Measurements from ENCODE around the gene MYLK.
"Not testable (repeated sequence)": the region's sequence is repeated elsewhere in the genome, so short reads cannot be mapped to it uniquely, and the experiment has no call there.

Gene MYLK

DNA sequence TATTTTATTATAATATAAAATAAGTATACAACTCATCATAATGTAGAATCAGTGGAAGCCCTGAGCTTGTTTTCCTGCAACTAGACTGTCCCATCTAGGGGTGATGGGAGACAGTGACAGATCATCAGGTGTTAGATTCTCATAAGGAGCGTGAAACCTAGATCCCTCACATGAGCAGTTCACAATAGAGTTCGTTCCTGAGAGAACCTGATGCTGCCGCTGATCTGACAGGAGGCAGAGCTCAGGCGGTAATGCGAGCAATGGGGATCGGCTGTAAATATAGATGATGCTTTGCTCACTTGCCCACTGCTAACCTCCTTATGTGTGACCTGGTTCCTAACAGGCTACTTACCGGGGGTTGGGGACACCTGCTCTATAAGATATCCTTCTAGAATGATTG is 272.5 kb downstream of the MYLK start:
- not testable (repeated sequence) for DNase-seq

GRCh38 chr3:123611082-123611481 is 273.1 kb downstream of the MYLK start:
- DNase-seq: no peak

GRCh38 chr3:123610331-123610730 is 273.8 kb downstream of the MYLK start:
- no peak for DNase-seq

DNA sequence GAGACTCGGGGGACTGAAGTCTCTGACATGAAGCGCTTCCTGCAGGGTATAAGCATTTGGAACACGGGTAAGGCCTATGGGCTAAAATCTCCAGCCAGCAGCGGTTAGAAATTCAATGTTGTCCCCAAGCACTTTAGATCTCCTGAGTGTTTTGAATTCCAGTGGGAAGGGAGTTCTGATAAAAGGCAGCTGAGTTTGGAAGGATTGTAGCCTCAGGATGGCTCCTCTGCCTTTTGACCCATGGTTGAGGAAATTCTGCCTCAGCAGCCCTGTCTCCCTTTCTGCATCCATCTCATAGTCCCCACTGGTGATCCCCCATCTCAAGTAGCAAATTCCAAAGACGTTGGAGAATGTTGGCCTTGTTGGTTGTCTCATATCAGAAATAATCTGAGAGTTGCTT is 275.1 kb downstream of the MYLK start:
- no peak for DNase-seq

GRCh38 chr3:123608263-123608937 is 275.7 kb downstream of the MYLK start:
- no peak for DNase-seq

DNA sequence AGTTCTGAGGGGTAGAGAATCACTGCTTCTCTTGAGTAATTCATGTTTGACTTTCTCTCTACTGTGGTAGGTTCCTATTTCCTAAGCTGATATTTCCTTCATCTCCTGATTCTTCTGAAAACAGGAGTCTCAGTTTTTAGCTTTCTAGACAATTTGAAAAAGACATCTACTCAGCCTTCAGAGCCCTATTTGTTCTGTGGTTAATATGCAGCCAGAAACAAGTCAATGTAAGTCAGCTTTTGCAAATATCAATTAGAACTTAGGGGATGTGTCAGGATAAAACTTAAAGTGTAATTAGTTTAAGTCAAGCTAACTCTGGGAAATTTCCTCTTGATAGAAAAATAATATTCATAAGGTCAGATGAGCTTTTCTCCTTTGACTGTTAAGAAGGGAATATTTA is 277.6 kb downstream of the MYLK start:
- no peak for DNase-seq

- no peak for DNase-seq
These were observed 278.3 kb downstream of the MYLK start for GRCh38 chr3:123605789-123606234.

- DNase-seq: not testable (repeated sequence)
These were observed 281.0 kb downstream of the MYLK start for GRCh38 chr3:123603153-123603552.

- DNase-seq: no peak
These were observed 281.8 kb downstream of the MYLK start for GRCh38 chr3:123602325-123602724.

DNA sequence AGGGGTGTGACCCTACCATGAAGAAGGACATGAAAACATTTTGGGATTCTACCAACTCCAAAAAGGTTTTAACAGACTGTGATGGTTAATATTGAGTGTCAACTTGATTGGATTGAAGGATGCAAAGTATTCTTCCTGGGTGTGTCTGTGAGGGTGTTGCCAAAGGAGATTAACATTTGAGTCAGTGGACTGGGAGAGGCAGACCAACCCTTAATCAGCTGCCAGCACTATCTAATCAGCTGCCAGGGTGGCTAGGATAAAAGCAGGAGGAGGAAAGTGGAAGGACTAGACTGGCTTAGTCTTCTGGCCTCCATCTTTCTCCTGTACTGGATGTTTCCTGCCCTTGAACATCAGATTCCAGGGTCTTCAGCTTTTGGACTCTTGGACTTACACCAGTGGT is 283.3 kb downstream of the MYLK start:
- not testable (repeated sequence) for DNase-seq

GRCh38 chr3:123597561-123597960 is 286.6 kb downstream of the MYLK start:
- no peak for DNase-seq

- DNase-seq: no peak
These were observed 288.5 kb downstream of the MYLK start for GRCh38 chr3:123595396-123596180.

DNA sequence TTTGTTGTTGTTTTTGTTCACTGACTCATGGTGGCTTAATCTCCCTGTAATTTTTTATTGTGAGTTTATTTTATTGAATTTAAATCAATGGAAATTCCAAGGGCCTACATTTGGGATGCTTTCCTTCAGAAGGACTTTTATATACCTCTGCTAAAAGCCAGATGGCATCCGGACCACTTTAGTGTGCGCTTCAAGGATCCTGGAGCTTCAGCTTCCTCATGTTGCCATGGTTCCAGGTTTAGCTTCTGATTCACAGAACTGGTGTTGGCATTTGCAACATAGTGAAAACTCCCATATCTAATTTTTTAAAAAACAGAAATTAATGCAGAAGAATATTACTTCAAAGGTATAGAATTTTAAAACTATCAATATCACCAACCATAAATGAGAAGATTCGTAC is 290.8 kb downstream of the MYLK start:
- no peak for DNase-seq

DNA sequence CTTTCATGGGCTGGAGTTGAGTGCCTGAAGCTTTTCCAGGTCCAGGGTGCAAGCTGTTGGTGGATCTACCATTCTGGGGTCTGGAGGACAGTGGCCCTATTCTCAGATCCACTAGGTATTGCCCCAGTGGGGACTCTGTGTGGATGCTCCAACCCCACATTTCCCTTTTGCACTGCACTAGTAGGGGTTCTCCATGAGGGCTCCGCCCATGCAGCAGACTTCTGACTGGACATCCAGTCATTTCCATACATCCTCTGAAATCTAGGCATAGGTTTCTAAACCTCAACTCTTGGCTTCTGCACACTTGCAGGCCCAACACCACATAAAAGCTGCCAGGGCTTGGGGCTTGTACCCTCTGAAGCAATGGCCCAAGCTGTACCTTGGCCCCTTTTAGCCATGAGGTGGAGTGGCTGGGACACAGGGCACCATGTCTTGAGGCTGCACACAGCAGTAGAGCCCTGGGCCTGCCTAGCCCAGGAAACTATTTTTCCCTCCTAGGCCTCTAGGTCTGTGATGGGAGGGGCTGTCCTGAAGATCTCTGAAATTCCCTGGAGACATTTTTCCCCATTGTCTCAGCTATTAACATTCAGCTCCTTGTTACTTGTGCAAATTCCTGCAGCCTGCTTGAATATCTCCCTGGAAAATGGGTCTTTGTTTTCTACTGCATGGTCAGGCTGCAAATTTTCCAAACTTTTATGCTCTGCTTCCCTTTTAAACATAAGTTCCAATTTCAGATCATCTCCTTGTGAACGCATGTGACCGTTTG is 293.3 kb downstream of the MYLK start:
- DNase-seq: no peak

GRCh38 chr3:123587401-123587800 is 296.7 kb downstream of the MYLK start:
- DNase-seq: no peak

GRCh38 chr3:123586968-123587367 is 297.2 kb downstream of the MYLK start:
- no peak for DNase-seq

- no peak for DNase-seq
These were observed 298.0 kb downstream of the MYLK start for GRCh38 chr3:123586131-123586530.

- DNase-seq: peak; percentile 98
These were observed 298.9 kb downstream of the MYLK start, which contains the start of gene HACD2 for GRCh38 chr3:123584988-123585937. Gene HACD2, minus strand, starts transcription at chr3:123585053. Its CDS starts 26 bp downstream, at chr3:123585027.

DNA sequence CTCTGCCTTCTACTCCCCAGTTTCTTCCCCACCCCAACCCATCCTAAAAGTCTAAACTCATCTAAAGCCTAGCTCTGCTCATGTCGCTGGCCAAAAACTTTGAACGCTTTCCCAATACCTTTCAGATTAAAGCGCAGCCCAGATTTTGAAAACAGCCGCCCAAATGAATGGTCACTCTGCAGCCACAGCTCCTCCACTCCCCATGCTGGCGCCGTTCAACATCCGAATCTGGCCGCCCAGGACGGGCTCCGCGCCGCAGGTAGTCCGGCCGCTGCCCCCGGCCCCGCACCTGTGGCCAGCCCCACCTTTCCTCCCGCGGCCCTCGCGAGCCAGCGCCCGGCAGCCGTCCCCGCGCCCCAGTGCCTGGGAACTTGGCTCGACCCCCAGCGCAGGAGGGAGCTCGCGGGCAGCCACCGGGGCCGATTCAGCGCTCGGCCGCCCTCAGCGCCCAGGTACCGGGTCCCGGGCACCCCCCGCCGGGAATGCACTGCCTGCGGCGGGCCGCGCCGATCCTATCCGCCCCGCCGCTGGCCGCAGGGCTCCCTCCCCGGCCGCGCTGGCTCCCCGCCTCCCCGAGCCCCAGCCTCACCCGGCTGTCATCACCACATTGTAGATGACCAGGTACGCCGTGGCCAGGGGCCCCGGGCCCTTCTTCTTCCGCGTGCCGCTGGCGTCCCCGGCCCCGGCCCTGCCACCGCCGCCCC is 299.7 kb downstream of the MYLK start:
- DNase-seq: peak; percentile 31

- no peak for DNase-seq
These were observed 300.6 kb downstream of the MYLK start for GRCh38 chr3:123583561-123583960.

DNA sequence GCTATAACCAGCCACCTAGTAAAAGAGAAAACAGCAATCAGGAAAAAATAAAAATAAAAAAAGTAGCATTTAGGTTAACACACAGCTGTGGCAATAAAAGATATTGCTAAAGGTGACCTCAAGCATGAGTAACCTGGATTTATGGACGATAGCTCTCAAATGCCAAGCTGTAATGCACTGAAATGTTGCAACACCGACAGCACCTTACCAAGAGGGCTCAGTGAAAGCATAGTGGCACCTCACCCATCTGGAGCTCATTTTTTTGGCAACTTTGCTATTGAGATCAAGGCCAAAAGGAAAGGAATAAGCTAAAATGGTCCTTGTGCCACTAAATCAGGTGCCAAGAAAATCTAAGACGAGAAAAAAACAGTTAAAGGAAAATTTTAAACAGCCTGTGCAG is 301.8 kb downstream of the MYLK start:
- DNase-seq: no peak

GRCh38 chr3:123576122-123576521 is 308.0 kb downstream of the MYLK start:
- peak; percentile 77 for DNase-seq

All from inflammatory macrophage treated with lipopolysaccharide for 4 hours (primary cell).